ENCODE data around the gene UNC93A.
"Not testable (repeated sequence)": the region's sequence is repeated elsewhere in the genome, so short reads cannot be mapped to it uniquely, and the experiment has no call there.

The UNC93A gene

GRCh38 chr6:167341665-167342655 lies 50.8 kb downstream of the UNC93A start:
- no peak for DNase-seq (ENCODE audit: low read depth)

- no peak for DNase-seq (ENCODE audit: low read depth)
Measured at GRCh38 chr6:167342879-167343610, 51.9 kb downstream of the UNC93A start.

- no peak for DNase-seq (ENCODE audit: low read depth)
Measured at GRCh38 chr6:167345348-167345747, 54.2 kb downstream of the UNC93A start.

GRCh38 chr6:167345960-167346359 lies 54.8 kb downstream of the UNC93A start:
- no peak for DNase-seq (ENCODE audit: low read depth)

- DNase-seq (ENCODE audit: low read depth): no peak
Measured at GRCh38 chr6:167347226-167347625, 56.1 kb downstream of the UNC93A start.

- DNase-seq (ENCODE audit: low read depth): no peak
Measured at GRCh38 chr6:167349631-167350274, 58.6 kb downstream of the UNC93A start.

GRCh38 chr6:167350275-167350696 lies 59.2 kb downstream of the UNC93A start:
- no peak for DNase-seq (ENCODE audit: low read depth)

- DNase-seq (ENCODE audit: low read depth): peak; percentile 32
Measured at GRCh38 chr6:167350731-167351655, 59.9 kb downstream of the UNC93A start.

GRCh38 chr6:167351656-167352345 lies 60.7 kb downstream of the UNC93A start:
- DNase-seq (ENCODE audit: low read depth): no peak

GRCh38 chr6:167356874-167357273 lies 65.8 kb downstream of the UNC93A start:
- no peak for DNase-seq (ENCODE audit: low read depth)

GRCh38 chr6:167358394-167358793 lies 67.3 kb downstream of the UNC93A start:
- not testable (repeated sequence) for DNase-seq (ENCODE audit: low read depth)

GRCh38 chr6:167361170-167361569 lies 70.1 kb downstream of the UNC93A start:
- DNase-seq (ENCODE audit: low read depth): not testable (repeated sequence)
